H9 (cell line): Measurements from ENCODE around the gene SLC12A8. TPM values are rescaled to one million over a fixed set of nuclear protein-coding genes. Genes with fewer than 3 reads are reported as not detected.

Source experiments
- DNase-seq: peaks from one replicate; pipeline ENCODE4 v3.0.0-alpha.2; 2017
- H2AFZ ChIP-seq: one replicate; pipeline ENCODE4 v1.6.1; 2013; ENCODE audit warnings: mild to moderate bottlenecking, low read length, control low read depth, moderate library complexity
- H2AK5ac ChIP-seq: 2 replicates; pipeline ENCODE4 v1.6.1; 2013; ENCODE audit warnings: low read length, control low read depth, mixed read lengths; ENCODE audit not compliant: insufficient read length
- H2BK120ac ChIP-seq: one replicate; pipeline ENCODE4 v1.6.1; 2013; ENCODE audit warnings: low read depth, mild to moderate bottlenecking, low read length, control low read depth, inconsistent platforms; ENCODE audit not compliant: poor library complexity, severe bottlenecking
- H2BK12ac ChIP-seq: 2 replicates; pipeline ENCODE4 v1.6.1; 2013; ENCODE audit warnings: low read length, control low read depth, mixed read lengths, low read depth; ENCODE audit not compliant: insufficient read length
- H2BK15ac ChIP-seq: 2 replicates; pipeline ENCODE4 v1.6.1; 2013; ENCODE audit warnings: low read depth, low read length, control low read depth
- H2BK20ac ChIP-seq: one replicate; pipeline ENCODE4 v1.6.1; 2013; ENCODE audit warnings: low read depth, mild to moderate bottlenecking, low read length, control low read depth, inconsistent platforms; ENCODE audit not compliant: poor library complexity, severe bottlenecking
- H2BK5ac ChIP-seq: 2 replicates; pipeline ENCODE4 v1.6.1; 2013; ENCODE audit warnings: low read length, control low read depth, mixed read lengths; ENCODE audit not compliant: insufficient read length
- H3K14ac ChIP-seq: 2 replicates; pipeline ENCODE4 v1.6.1; 2013; ENCODE audit warnings: low read length, control low read depth; ENCODE audit not compliant: insufficient read depth
- H3K18ac ChIP-seq: 2 replicates; pipeline ENCODE4 v1.6.1; 2013; ENCODE audit warnings: low read depth, mild to moderate bottlenecking, mixed read lengths, low read length, control low read depth; ENCODE audit not compliant: insufficient read length
- H3K23ac ChIP-seq: 2 replicates; pipeline ENCODE4 v1.6.1; 2013; ENCODE audit warnings: low read length, control low read depth, mixed read lengths, low read depth; ENCODE audit not compliant: insufficient read length
- H3K23me2 ChIP-seq: 2 replicates; pipeline ENCODE4 v1.6.1; 2013; ENCODE audit warnings: low read depth, mild to moderate bottlenecking, mixed read lengths, low read length, control low read depth; ENCODE audit not compliant: insufficient read length, poor library complexity, severe bottlenecking
- H3K27ac ChIP-seq: 2 replicates; pipeline ENCODE4 v1.5.1; 2013; ENCODE audit warnings: low read length, control low read depth, mixed read lengths, low read depth; ENCODE audit not compliant: insufficient read length
- H3K27me3 ChIP-seq: 2 replicates; pipeline ENCODE4 v1.6.1; 2013; ENCODE audit warnings: low read length, control low read depth, inconsistent platforms; ENCODE audit not compliant: insufficient read depth
- H3K4ac ChIP-seq: 2 replicates; pipeline ENCODE4 v1.6.1; 2013; ENCODE audit warnings: low read depth, mild to moderate bottlenecking, control low read depth, inconsistent platforms, low read length, moderate library complexity
- H3K4me1 ChIP-seq: 2 replicates; pipeline ENCODE4 v1.6.1; 2013; ENCODE audit warnings: low read length, control low read depth, inconsistent platforms; ENCODE audit not compliant: insufficient read depth
- H3K4me2 ChIP-seq: 2 replicates; pipeline ENCODE4 v1.6.1; 2013; ENCODE audit warnings: low read length, control low read depth, mixed read lengths; ENCODE audit not compliant: insufficient read length, insufficient read depth
- H3K56ac ChIP-seq: 2 replicates; pipeline ENCODE4 v1.6.1; 2013; ENCODE audit warnings: low read depth, mild to moderate bottlenecking, mixed read lengths, low read length, control low read depth; ENCODE audit not compliant: insufficient read length
- H3K79me1 ChIP-seq: 2 replicates; pipeline ENCODE4 v1.6.1; 2013; ENCODE audit warnings: low read depth, mild to moderate bottlenecking, moderate library complexity, low read length, control low read depth, inconsistent platforms; ENCODE audit not compliant: insufficient read depth, poor library complexity, severe bottlenecking
- H3K79me2 ChIP-seq: 2 replicates; pipeline ENCODE4 v1.6.1; 2013; ENCODE audit warnings: low read length, control low read depth, inconsistent platforms; ENCODE audit not compliant: insufficient read depth
- H3K9ac ChIP-seq: 2 replicates; pipeline ENCODE4 v1.6.1; 2013; ENCODE audit warnings: low read length, control low read depth, mixed read lengths; ENCODE audit not compliant: insufficient read length; ENCODE audit errors: extremely low read depth
- H3K9me3 ChIP-seq: one replicate; pipeline ENCODE4 v1.6.1; 2013; ENCODE audit warnings: low read depth, low read length, inconsistent platforms; ENCODE audit not compliant: control insufficient read depth
- H3T11ph ChIP-seq: one replicate; pipeline ENCODE4 v1.6.1; 2013; ENCODE audit warnings: mild to moderate bottlenecking, low read length, control low read depth, inconsistent platforms
- H4K20me1 ChIP-seq: one replicate; pipeline ENCODE4 v1.6.1; 2013; ENCODE audit not compliant: control insufficient read depth, insufficient read length, insufficient read depth
- H4K5ac ChIP-seq: 2 replicates; pipeline ENCODE4 v1.6.1; 2013; ENCODE audit warnings: low read depth, mild to moderate bottlenecking, mixed read lengths, low read length, control low read depth; ENCODE audit not compliant: insufficient read length
- H4K8ac ChIP-seq: replicated peaks from 2 replicates; pipeline ENCODE4 v1.6.1; 2013; ENCODE audit warnings: low read length, control low read depth, mixed read lengths, low read depth; ENCODE audit not compliant: insufficient read length
- H4K91ac ChIP-seq: 2 replicates; pipeline ENCODE4 v1.6.1; 2013; ENCODE audit warnings: low read depth, mild to moderate bottlenecking, moderate library complexity, mixed read lengths, low read length, control low read depth; ENCODE audit not compliant: insufficient read length
- H3K27ac Mint-ChIP-seq, 3 experiments: 2 replicates in 2 of 3; 3 replicates in 1 of 3; pipeline ENCODE4 v1.8.0; 2020 to 2021; ENCODE audit warnings: mixed read lengths in 3 of 3, mild to moderate bottlenecking in 1 of 3, moderate library complexity in 1 of 3
- H3K27me3 Mint-ChIP-seq: 2 replicates; pipeline ENCODE4 v1.8.0; 2021; ENCODE audit warnings: low read depth, mild to moderate bottlenecking, moderate library complexity, mixed read lengths
- H3K36me3 Mint-ChIP-seq, 3 experiments: 2 replicates in 2 of 3; 3 replicates in 1 of 3; pipeline ENCODE4 v1.8.0; 2020 to 2021; ENCODE audit warnings: low read depth in 3 of 3, mixed read lengths in 3 of 3; ENCODE audit not compliant: insufficient read depth in 1 of 3
- H3K4me1 Mint-ChIP-seq, 2 experiments: 2 replicates each; pipeline ENCODE4 v1.8.0; 2020; ENCODE audit warnings: mixed read lengths in 2 of 2
- H3K4me3 Mint-ChIP-seq, 2 experiments: 2 replicates in 1 of 2; 3 replicates in 1 of 2; pipeline ENCODE4 v1.8.0; 2020 to 2021; ENCODE audit warnings: mild to moderate bottlenecking in 2 of 2, mixed read lengths in 2 of 2, moderate library complexity in 1 of 2
- H3K9me3 Mint-ChIP-seq, 2 experiments: 2 replicates in 1 of 2; 3 replicates in 1 of 2; pipeline ENCODE4 v1.8.0; 2020; ENCODE audit warnings: mild to moderate bottlenecking in 2 of 2, mixed read lengths in 2 of 2, moderate library complexity in 1 of 2
- WGBS: extraction: QIAGEN DNeasy Blood & Tissue Kit; methylation state at CpG from one replicate; pipeline ENCODE4 v1.1.7; 2013; ENCODE audit warnings: missing lambda C conversion rate, low lambda C conversion rate, mixed read lengths; ENCODE audit not compliant: insufficient read length; ENCODE audit errors: extremely low coverage; 5-methylcytosine and 5-hydroxymethylcytosine counted together
- total RNA-seq: library from RNA; stranded (reverse); gene quantifications from 2 replicates; pipeline ENCODE4 v1.2.1, GENCODE V29; 2021
- TF ChIP-seq, protein P1 (sequence below): fragments of 200-600 bp; sonication (generic); conservative IDR thresholded peaks from 3 replicates; pipeline ENCODE4 v1.8.0; 2021; ENCODE audit warnings: antibody characterized with exemption, mild to moderate bottlenecking

The SLC12A8 gene
- total RNA-seq, 1 experiment from 2014 or later = 8.2 TPM

- H3K56ac ChIP-seq = no peak overlapping the region
- no peak overlapping the region for H3K9ac ChIP-seq
- no peaks in the 10 kb centered on the region for H4K20me1 ChIP-seq
- no CpG with 5 or more reads among the region's 6 CpGs for WGBS
- H3K27me3 ChIP-seq = no peaks in the 10 kb centered on the region
- no peak overlapping the region for H3K4ac ChIP-seq
- H2BK5ac ChIP-seq = no peak overlapping the region
- no peaks in the 10 kb centered on the region for H3K79me1 ChIP-seq
- Mint-ChIP-seq H3K27me3 (peaks cover 11% of the 10 kb centered on the region), H3K27ac (peak overlapping the region; percentile 9 to 56 (median 31); a peak in 2 of 7 replicates), H3K36me3 (no peaks in the 10 kb centered on the region), H3K4me1 (peaks cover 43 to 57% of the 10 kb centered on the region in 2 experiments), H3K9me3 (no peaks in the 10 kb centered on the region), H3K4me3 (no peak overlapping the region)
- DNase-seq = no peak
- TF ChIP-seq, protein P1, sequence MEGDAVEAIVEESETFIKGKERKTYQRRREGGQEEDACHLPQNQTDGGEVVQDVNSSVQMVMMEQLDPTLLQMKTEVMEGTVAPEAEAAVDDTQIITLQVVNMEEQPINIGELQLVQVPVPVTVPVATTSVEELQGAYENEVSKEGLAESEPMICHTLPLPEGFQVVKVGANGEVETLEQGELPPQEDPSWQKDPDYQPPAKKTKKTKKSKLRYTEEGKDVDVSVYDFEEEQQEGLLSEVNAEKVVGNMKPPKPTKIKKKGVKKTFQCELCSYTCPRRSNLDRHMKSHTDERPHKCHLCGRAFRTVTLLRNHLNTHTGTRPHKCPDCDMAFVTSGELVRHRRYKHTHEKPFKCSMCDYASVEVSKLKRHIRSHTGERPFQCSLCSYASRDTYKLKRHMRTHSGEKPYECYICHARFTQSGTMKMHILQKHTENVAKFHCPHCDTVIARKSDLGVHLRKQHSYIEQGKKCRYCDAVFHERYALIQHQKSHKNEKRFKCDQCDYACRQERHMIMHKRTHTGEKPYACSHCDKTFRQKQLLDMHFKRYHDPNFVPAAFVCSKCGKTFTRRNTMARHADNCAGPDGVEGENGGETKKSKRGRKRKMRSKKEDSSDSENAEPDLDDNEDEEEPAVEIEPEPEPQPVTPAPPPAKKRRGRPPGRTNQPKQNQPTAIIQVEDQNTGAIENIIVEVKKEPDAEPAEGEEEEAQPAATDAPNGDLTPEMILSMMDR = no peak
- no peak overlapping the region for H2AFZ ChIP-seq
- no peak overlapping the region for H3T11ph ChIP-seq
- H3K14ac ChIP-seq = peak overlapping the region; percentile 50; the same call in 1 of the 2 replicates
- no peaks in the 10 kb centered on the region for H3K79me2 ChIP-seq
- no peak overlapping the region for H2BK12ac ChIP-seq
- no peak overlapping the region for H2BK15ac ChIP-seq
- H3K9me3 ChIP-seq = no peaks in the 10 kb centered on the region
- H2BK120ac ChIP-seq = no peak overlapping the region
- H4K5ac ChIP-seq = no peak overlapping the region
- no peaks in the 10 kb centered on the region for H3K23me2 ChIP-seq
- no peak overlapping the region for H3K4me2 ChIP-seq
- H2AK5ac ChIP-seq = no peak overlapping the region
- H3K27ac ChIP-seq = no peak overlapping the region
- no peak overlapping the region for H2BK20ac ChIP-seq
- peaks cover 11% of the 10 kb centered on the region; the same call in 1 of the 2 replicates for H3K4me1 ChIP-seq
- no peak overlapping the region for H3K23ac ChIP-seq
- H4K91ac ChIP-seq = no peak overlapping the region
- no peak overlapping the region for H4K8ac ChIP-seq
- no peak overlapping the region for H3K18ac ChIP-seq
Measured at GRCh38 chr3:125147491-125147820, 65.1 kb downstream of the SLC12A8 start.
